ENCODE measurements around the gene NECAP2.

Gene NECAP2

DNA sequence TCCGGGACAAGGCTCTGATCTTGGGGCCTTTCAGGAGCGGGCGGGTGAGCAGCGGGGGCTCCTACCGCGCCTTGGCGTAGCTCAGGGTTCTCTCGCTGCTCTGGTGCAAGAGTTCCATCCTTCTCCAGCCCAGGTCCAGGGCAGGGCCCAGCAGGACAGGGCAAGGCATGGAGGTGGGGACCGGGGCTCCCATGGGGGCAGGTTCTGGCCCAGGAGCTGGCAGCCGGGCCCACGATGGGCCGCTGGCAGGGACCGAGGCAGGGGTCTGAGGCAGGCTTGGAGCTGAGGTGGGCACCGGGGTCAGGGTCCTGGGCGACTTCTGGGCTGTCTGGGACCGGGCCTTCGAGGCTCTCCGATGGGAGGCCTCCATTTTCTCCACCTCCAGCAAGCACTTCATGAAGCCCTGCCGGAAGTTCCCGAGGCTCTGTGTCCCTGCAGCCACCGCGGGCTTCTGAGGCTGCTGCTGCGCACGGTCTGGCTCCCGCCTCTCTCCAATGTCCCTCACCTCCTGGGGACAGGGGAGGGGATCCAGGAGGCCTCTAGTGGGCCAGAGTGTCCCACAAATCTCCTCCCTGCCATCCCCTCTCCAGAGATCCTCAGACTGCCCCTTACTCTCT, 30.9 kb upstream of the NECAP2 start:
- in situ Hi-C loops (cut with HindIII; ENCODE audit: low pct_unique_long_range_greater_than_20kb, low sequenced_read_pairs) = no loop called here

GRCh38 chr1:16410803-16411202, 29.7 kb upstream of the NECAP2 start:
- DNase-seq (ENCODE audit: low read depth in 1 of 2, low spot score in 1 of 2) = no peak
- TF ChIP-seq JUND (IDR thresholded peaks at IDR 0.05; ENCODE audit: low read depth) = no peak
- in situ Hi-C loops (cut with HindIII; ENCODE audit: low pct_unique_long_range_greater_than_20kb, low sequenced_read_pairs) = no loop called here

More for the DNA sequence above, 30.9 kb upstream of the NECAP2 start:
- no peak for DNase-seq (ENCODE audit: low read depth in 1 of 2, low spot score in 1 of 2)
- no peak for TF ChIP-seq JUND (IDR thresholded peaks at IDR 0.05; ENCODE audit: low read depth)

DNA sequence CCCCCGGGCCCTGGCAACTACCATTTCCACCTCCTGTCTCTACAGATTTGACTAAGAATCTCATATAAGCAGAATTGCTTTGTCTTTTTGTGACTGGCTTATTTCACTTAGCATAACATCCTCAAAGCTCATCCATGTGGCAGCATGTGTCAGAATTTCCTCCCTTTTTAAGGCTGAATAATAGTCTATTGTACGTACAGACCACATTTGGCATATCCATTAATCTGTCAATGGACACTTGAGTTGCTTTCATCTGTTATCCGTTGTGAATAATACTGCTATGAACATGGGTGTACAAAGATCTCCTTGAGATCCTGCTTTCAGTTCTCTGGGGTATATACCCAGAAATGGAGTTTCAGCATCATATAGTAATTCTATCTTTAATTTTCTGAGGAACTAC, 27.3 kb upstream of the NECAP2 start:
- in situ Hi-C loops (cut with HindIII; ENCODE audit: low pct_unique_long_range_greater_than_20kb, low sequenced_read_pairs) = no loop called here
- no peak for TF ChIP-seq JUND (IDR thresholded peaks at IDR 0.05; ENCODE audit: low read depth)
- no peak for DNase-seq (ENCODE audit: low read depth in 1 of 2, low spot score in 1 of 2)

DNA sequence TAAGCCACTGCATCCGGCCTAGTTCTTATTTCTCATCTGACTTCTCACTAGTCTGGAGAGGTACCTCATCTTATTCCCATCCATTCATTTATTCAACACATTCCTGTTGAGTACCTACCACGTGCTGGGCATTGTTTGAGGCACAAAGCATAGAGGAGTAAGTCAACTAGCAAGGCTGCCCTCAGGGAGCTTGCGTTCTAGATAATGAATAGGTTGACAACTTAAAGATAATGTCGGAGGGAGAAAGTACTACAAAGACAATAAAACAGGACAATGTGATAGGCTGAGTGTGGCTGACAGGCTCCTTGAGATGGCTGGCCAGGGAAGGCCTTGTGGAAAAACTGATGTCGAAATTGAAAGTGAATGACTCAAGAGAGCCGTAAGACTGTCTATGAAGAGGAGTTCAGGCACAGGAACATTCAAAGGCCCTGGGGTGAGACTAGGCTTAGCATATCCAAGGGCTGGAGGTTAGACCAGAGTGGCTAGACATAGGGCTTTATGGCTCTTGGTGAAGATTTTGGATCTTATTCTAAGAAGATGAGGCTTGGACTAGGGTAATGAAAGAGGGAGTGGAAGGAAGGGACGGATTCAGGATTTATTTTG, 21.6 kb upstream of the NECAP2 start:
- no peak for TF ChIP-seq JUND (IDR thresholded peaks at IDR 0.05; ENCODE audit: low read depth)
- in situ Hi-C loops (cut with HindIII; ENCODE audit: low pct_unique_long_range_greater_than_20kb, low sequenced_read_pairs) = no loop called here
- DNase-seq (ENCODE audit: low read depth in 1 of 2, low spot score in 1 of 2) = no peak

DNA sequence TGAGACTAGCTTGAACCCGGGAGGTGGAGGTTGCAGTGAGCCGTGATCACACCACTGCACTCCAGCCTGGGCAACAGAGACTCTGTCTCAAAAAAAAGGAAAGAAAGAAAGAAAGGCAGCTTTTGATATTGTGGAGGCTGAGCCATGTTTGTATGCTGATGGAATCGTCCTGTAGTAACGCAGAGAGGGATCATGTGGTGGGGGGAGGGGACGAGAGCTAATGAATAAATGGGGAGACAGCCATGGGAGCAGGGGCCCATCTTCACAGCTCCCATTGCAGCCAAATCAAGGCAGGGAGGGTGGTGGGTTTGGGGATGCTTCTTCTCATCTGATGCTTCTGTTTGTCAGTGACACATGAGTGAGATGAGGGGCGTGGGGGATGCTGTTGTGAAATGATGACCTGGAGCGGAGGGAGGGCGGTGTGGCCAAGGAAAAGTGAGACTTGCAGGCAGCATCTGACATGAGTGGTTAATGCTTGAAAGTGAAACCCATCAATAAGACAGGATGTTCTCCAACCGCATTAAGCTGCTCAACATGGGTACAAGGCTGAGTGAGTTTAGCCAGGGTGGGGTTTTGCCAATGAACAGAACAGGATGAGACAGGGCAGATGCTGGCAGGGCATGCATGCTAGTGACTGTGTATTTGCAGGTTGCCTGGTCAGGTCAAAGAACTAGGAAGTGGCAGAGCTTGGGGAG, 20.0 kb upstream of the NECAP2 start:
- TF ChIP-seq JUND (IDR thresholded peaks at IDR 0.05; ENCODE audit: low read depth) = no peak
- in situ Hi-C loops (cut with HindIII; ENCODE audit: low pct_unique_long_range_greater_than_20kb, low sequenced_read_pairs) = no loop called here
- no peak for DNase-seq (ENCODE audit: low read depth in 1 of 2, low spot score in 1 of 2)

- no peak for DNase-seq (ENCODE audit: low read depth in 1 of 2, low spot score in 1 of 2)
- in situ Hi-C loops (cut with HindIII; ENCODE audit: low pct_unique_long_range_greater_than_20kb, low sequenced_read_pairs) = no loop called here
- no peak for TF ChIP-seq JUND (IDR thresholded peaks at IDR 0.05; ENCODE audit: low read depth)
Measured at GRCh38 chr1:16421201-16421600, 19.3 kb upstream of the NECAP2 start.

GRCh38 chr1:16422041-16422440, 18.5 kb upstream of the NECAP2 start:
- no peak for DNase-seq (ENCODE audit: low read depth in 1 of 2, low spot score in 1 of 2)
- no peak for TF ChIP-seq JUND (IDR thresholded peaks at IDR 0.05; ENCODE audit: low read depth)
- in situ Hi-C loops (cut with HindIII; ENCODE audit: low pct_unique_long_range_greater_than_20kb, low sequenced_read_pairs) = no loop called here

- no peak for DNase-seq (ENCODE audit: low read depth in 1 of 2, low spot score in 1 of 2)
- no peak for TF ChIP-seq JUND (IDR thresholded peaks at IDR 0.05; ENCODE audit: low read depth)
- in situ Hi-C loops (cut with HindIII; ENCODE audit: low pct_unique_long_range_greater_than_20kb, low sequenced_read_pairs) = no loop called here
Measured at GRCh38 chr1:16425125-16426025, 15.1 kb upstream of the NECAP2 start.

GRCh38 chr1:16430606-16431005, 9.9 kb upstream of the NECAP2 start:
- in situ Hi-C loops (cut with HindIII; ENCODE audit: low pct_unique_long_range_greater_than_20kb, low sequenced_read_pairs) = no loop called here
- TF ChIP-seq JUND (IDR thresholded peaks at IDR 0.05; ENCODE audit: low read depth) = no peak
- DNase-seq (ENCODE audit: low read depth in 1 of 2, low spot score in 1 of 2) = peak in 1 of 2 experiments; percentile 31

GRCh38 chr1:16433030-16433429, 7.5 kb upstream of the NECAP2 start:
- no peak for TF ChIP-seq JUND (IDR thresholded peaks at IDR 0.05; ENCODE audit: low read depth)
- in situ Hi-C loops (cut with HindIII; ENCODE audit: low pct_unique_long_range_greater_than_20kb, low sequenced_read_pairs) = no loop called here
- DNase-seq (ENCODE audit: low read depth in 1 of 2, low spot score in 1 of 2) = no peak

DNA sequence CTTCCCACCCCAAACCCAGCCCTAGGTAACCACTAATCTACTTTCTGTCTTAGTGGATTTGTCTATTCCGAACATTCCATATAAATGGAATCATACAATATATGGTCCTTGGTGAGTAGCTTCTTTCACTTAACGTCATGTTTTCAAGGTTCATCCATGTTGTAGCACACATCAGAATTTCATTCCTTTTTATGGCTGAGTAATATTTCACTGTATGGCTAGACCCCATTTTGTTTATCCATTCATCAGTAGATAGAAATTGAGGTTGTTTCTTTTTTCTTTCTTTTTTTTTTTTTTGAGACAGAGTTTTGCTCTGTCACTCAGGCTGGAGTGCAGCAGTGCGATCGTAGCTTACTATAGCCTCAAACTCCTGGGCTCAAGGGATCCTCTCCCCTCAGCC, 6.5 kb upstream of the NECAP2 start:
- TF ChIP-seq JUND (IDR thresholded peaks at IDR 0.05; ENCODE audit: low read depth) = no peak
- DNase-seq (ENCODE audit: low read depth in 1 of 2, low spot score in 1 of 2) = no peak
- in situ Hi-C loops (cut with HindIII; ENCODE audit: low pct_unique_long_range_greater_than_20kb, low sequenced_read_pairs) = no loop called here

DNA sequence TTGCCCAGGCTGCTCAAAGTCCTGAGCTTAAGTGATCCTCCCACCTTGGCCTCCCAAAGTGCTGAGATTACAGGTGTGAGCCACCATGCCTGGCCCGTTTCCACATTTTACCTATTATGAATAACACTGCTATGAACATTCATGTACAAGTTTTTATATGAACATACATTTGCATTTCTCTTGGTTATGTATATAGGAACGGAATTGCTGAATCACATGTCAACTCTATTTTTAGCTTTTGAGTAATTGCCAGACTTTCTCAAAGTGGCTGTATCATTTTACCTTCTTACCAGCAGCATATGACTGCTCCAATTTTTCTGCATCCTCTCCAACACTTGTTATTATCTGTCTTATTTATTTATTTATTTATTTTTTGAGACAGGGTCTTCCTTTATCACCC, 6.0 kb upstream of the NECAP2 start:
- no peak for TF ChIP-seq JUND (IDR thresholded peaks at IDR 0.05; ENCODE audit: low read depth)
- DNase-seq (ENCODE audit: low read depth in 1 of 2, low spot score in 1 of 2) = no peak

More for the DNA sequence above, 6.0 kb upstream of the NECAP2 start:
- in situ Hi-C loops (cut with HindIII; ENCODE audit: low pct_unique_long_range_greater_than_20kb, low sequenced_read_pairs) = no loop called here

All from T47D (cell line).